NCI-H2227 (cell line): ENCODE data around the gene HDC.

ENCODE experiments used
- DNase-seq: peaks from one replicate; lab custom pipeline; 2025; ENCODE audit not compliant: unreplicated experiment; lab: John Stamatoyannopoulos, UW

The HDC gene

DNA sequence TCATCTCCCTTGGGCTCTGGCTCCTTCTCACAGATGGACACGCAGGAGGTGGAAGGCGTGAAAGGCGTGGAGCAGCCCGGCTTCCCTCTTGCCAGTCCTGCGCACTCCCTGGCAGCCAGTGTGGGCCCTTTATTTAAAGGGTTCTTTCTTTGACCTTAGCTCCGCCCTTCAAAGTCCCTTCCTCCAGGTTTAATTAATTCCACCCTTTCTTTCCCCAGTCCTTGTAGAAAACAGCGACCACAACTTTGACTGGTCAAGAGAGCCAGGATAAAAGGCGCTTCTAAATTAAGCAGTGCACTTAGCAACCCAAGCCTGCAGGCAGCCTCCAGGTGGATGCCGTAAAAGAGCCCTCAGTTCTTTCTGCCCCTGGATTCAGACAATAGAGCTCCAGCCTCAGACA lies at the start of gene HDC:
TSS of gene HDC (minus strand) at position 107 of the 400 bp plus-strand sequence. CDS start at position 4, 103 bp downstream.
- peak; percentile 5 for DNase-seq

DNA sequence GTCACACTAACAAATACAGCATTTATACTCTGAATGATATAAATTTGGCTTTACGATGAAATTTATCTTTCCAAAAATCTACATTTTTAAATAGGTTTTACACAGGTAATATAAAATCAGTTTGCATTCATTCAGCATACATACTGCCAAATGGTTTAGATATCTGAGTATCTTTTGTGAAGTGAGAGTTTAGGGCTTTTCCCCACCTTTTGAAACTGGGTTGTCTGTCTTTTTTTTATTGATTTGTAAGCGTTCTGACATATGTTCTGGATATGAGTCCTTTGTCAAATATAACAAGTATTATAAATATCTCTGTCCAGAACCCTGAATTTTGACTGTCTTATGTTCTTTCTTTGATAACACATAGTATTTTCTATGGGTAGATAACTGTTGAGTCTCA lies 47.1 kb upstream of the HDC start:
- no peak for DNase-seq

GRCh38 chr15:50307799-50308198 lies 42.3 kb upstream of the HDC start:
- DNase-seq, result no peak

DNA sequence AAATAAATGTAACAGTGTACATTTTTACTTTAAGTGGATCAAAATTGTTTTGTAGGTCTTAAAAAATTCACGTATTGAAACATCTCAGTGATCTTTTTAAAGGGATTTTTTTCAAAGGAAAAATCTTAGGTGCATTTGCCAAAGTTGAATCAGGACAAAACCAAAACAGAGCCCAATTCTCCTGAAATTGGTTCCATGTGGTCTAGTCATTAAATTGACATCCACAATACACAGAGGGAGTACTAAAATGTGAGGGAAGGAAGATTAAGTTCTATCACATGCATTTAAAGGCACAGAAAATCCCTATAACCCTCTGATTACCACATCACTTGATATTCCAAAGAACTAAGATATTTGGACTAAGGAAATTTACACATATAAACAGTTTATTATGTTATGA lies 39.3 kb upstream of the HDC start:
- DNase-seq, result no peak

GRCh38 chr15:50302581-50302980 lies 37.1 kb upstream of the HDC start:
- DNase-seq, result no peak

DNA sequence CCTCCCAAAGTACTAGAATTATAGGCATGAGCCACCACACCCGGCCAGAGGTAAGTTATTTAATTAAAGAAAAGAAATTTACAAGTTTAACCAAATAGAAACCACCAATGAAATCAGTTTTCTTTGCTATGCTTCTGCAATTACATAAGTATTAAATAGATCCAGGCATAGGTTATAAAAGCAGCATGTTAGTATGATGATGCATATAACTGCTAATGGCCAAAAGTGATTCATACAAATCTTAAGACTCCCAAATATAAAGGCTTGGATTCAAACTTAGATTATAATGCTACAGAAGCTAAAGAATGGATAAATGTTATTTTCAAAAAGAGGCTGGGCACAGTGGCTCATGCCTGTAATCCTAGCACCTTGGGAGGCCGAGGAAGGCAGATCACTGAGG lies 32.8 kb upstream of the HDC start:
- no peak for DNase-seq

DNA sequence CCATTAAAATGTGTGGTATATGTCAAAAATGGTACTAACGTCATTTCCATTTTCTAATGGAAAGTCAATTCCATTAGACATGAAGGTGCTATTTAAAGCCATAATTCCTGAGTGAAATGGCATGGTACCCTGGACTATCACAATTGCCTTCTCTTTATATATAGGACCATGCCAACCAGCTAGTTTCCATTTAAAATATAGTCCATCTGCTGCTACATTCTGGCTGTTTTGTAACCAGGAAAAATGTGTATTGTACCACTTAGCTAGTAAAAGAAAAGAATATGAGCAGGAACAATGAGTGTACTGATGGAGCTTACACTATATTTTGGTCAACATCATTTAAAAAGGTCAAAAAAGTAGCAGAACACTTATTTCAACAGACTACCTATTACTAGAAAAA lies 30.4 kb upstream of the HDC start:
- no peak for DNase-seq

DNA sequence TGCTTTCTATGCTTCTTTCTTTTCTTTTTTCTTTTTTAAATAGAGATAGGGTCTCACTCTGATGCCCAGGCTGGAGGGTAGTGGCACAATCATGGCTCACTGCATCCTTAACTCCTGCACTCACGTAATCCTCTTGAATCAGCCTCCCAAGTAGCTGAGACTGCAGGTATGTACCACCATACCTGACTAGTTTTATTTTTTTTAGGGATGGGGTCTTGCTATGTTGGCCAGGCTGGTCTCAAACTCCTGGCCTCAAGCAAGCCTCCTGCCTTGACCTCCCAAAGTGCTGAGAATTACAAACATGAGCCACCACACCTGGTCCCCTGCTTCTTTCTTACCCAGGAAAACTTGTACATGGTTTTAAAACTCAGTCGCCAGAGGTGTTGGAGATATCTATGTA lies 24.2 kb upstream of the HDC start:
- DNase-seq, result no peak

DNA sequence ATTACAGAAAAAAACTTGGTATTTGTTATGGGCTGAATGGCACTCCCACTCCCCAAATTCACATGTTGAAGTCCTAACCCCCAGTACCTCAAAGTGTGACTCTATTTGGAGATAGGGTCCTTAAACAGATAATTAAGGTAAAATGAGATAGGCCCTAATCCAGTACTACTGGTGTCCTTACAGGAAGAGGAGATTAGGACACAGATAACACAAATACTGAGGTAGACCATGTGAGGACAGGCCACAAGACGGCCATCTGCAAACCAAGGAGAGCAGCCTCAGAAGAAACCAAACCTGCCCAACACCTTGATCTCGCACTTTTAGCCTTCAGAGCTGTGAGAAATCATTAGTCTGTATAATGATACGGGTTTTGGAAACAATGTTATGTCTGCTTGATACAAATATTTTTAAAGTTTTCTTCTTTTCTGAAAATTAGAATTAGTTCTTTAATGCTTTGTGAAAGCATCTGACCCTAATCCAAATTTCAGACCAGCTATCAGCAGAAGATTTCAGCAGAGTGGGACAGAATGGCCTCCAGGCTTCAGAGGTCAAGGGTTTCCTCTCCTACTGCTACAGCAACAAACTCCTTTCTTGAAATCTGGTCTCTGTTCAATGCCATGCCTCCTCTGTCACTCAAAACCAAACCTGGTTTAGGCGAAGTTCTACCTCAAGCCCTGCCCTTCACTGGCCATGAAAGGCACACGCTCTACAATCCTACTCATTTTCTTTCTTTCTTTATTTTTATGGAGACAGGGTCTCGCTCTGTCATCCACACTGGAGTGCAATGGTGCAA lies 22.0 kb upstream of the HDC start:
- DNase-seq, result no peak

- DNase-seq, result no peak
These were observed 15.9 kb upstream of the HDC start for GRCh38 chr15:50281427-50281826.

DNA sequence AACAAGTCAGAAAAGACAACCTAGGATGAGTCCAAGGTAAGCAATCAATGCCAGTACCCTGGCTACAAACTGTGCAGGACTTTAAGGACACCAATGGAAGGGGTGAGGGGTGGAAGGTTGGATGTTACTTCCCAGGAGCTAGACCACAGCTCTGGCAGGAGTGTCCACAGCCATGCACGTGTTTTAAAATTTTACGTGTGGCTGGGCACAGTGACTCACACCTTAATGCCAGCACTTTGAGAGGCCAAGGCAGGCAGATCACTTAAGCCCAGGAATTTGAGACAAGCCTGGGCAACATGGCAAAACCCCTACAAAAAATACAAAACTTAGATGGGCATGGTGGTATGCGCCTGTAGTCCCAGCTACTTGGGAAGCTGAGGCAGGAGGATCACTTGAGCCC lies 14.7 kb upstream of the HDC start:
- DNase-seq, result no peak

GRCh38 chr15:50278496-50278895 lies 13.0 kb upstream of the HDC start:
- DNase-seq, result no peak

GRCh38 chr15:50277370-50277769 lies 11.8 kb upstream of the HDC start:
- DNase-seq, result no peak

DNA sequence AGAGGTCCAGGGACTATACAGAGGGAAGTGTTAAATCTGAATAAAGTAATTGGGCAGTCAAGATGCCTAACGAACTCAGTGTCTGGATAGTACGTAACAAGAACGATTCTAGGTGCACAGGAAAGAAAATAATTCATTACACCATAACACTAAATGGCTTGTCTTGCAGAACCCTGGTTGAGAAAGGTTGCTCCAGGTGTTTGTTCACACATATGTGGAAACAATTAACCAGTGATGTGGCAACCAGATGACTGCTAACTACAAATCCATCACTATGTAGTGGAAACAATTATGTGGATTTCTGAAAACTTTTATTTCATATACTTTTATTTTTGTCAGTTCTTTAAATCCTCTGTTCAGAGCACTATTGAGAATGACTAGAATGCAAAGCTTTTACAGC lies 10.4 kb upstream of the HDC start:
- DNase-seq, result no peak

DNA sequence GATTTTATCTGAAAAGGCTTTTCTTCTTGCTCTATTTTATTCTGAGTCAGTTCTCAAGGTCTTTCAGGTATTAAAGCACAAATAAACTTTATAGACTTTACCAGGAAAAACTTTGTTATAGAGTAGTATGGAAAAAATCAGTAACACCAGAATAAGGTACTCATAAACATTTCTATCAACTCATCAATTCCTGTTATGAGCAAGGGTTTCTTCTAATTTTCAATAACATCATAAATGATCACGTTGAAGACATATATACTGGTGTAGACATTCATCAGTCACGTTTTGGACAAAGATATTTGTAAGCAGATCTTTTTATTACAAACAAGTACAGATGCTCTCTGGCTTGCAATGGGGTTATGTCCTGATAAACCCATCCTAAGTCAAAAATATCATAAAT lies 9.6 kb upstream of the HDC start:
- no peak for DNase-seq

DNA sequence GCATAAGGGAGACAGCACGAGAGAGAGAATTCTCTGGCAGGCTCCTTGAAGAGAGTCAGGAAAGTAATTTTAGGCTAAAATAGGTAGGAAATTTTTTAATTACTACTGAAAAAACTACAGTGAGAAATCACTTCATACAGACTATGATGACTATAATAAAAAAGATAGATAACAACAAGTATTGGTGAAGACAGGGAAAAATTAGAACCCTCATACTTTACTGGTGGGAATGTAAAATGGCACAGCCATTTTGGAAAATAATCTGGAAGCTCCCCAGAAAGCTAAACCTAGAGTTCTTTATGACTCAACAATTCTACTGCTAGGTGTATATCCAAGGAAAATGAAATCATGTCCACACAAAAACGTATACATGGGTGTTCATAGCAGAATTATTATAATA lies 2.1 kb upstream of the HDC start:
- DNase-seq, result no peak

DNA sequence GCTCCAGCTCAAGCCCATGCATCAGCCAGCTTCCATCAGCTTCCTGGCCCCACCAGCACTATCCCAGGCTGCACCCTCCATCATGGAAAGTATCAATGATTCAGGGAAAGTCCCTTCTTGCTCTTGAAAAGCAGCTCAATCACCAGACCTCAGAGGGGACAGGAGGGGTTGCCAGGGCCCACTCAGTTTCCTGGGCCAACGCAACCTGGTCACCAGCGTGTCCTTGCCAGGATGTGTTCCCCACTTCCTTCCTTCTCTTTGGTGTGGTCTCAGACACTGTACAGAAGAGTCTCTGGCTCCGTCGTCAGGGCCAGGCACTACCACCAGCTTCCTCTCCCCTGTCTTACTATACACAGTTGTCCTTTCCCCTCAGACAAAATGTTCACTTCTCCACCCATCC lies 3.0 kb downstream of the HDC start:
- DNase-seq, result no peak

GRCh38 chr15:50261981-50262380 lies 3.5 kb downstream of the HDC start:
- DNase-seq, result no peak

GRCh38 chr15:50260969-50261496 lies 4.5 kb downstream of the HDC start:
- no peak for DNase-seq

GRCh38 chr15:50259276-50259675 lies 6.2 kb downstream of the HDC start:
- no peak for DNase-seq

GRCh38 chr15:50257924-50258323 lies 7.6 kb downstream of the HDC start:
- no peak for DNase-seq

DNA sequence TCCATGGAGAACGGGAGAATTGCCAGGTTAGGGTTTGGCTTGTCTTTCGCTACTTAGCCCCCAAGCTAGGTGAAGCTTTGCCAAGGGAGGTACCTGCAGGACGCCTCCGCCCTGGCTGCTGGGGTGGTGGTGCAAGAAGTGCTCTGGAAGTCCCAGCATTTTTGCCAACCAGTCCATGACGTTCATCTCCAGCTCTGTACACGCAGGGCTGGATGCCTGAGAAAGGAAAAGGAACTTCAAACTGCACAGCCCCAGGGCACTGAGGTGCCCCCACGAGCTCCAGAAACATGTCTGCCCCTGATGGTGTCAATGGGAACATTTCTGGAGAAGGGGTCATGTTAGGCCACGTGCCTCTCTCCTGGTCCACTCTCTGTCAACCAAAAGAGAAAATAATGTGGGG lies 8.2 kb downstream of the HDC start:
- no peak for DNase-seq
